GM19023 (cell line): Measurements from ENCODE around the gene FOCAD.

ENCODE experiments used
- ATAC-seq: cut with Tn5 transposase; IDR thresholded peaks from one replicate; pipeline ENCODE4 v1.9.1; 2021; ENCODE audit warnings: mild to moderate bottlenecking, moderate library complexity; ENCODE audit not compliant: unreplicated experiment

FOCAD gene

DNA sequence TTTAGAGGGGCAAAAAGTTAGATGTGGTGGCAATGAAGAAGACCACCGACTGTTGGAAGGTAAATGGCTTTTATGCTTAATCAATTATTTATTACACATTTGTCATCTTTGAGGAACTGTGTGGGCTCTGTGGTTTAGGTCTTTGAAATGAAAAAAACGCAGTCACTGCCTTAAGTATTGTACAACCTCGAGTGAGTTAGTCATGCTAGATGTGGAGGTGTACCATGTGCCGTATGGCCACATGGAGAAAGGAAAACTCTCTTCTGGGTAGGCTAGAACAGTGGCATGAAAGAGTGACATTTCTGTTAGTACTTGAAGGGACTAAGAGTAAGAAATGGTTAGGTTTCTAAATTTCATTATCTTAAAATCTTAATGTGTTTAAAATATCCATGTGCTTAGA lies 181.3 kb downstream of the FOCAD start:
- no peak for ATAC-seq

- ATAC-seq: no peak
Observed at GRCh38 chr9:20870115-20870514, 186.1 kb downstream of the FOCAD start.

DNA sequence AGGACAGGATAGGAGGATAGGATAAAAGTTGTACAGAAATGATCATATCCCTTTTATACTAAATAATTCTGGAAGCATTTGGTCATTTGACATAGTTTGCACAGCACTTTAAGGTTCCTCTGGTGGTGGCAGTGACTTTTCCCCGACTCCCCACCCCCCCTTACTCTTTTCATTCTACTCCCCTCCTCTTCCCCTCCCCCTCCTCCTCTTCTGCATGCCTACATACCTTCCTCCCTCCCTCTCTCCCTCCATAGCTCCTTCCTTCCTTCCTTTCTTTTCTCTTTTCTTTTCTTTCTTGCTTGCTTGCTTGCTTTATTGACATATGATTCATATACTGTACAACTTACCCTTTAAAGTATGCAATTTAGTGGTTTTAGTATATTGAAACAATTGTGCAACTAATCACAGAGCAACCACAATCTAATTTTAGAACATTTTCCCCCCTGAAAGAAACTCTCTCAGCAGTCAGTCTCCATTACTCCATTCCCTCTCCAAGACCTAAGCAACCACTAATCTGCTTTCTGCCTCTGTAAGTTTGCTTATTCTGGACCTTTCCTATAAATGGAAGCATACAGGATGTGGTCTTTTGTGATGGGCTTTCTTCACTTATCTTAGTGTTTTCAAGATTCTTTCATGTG lies 188.4 kb downstream of the FOCAD start:
- no peak for ATAC-seq

- no peak for ATAC-seq
Observed at GRCh38 chr9:20873240-20873865, 189.3 kb downstream of the FOCAD start.

DNA sequence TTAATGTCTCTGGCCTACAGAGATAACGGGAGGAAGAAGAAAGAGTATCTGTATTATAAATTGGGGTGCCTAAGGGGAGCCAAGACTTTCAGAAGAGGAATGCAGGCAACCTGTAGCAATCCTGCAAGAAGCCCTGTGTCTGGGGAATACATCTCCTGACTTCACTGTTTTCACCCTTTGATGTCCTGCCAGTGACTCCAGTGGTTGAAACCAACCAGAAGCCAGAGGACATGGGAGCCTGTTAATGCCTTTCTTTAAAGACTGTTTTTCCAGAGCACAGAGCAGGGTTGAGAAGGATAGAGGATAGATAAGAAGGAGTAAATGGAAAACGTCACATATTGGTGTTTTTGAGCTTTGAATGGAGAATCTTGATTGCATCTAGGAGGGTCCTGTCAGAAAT lies 196.2 kb downstream of the FOCAD start:
- no peak for ATAC-seq

DNA sequence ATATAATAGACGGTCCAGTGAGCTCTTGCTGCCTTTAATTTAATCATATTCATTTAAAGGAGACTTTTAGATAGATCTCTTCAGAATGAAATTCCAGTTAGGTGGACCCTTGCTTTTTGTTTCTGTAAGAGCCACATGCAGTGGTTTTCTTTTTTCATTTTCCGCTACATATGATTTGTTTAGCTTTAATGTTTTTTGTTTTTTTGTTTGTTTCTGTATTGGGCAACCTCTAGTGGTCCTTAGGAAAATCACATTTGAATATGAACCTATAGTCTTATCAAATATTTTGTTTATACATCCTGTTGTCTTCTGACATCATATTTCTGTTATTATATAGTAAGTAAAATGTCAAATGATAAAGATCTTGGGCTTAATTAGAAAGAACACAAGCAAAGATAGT lies 196.6 kb downstream of the FOCAD start:
- ATAC-seq: no peak

DNA sequence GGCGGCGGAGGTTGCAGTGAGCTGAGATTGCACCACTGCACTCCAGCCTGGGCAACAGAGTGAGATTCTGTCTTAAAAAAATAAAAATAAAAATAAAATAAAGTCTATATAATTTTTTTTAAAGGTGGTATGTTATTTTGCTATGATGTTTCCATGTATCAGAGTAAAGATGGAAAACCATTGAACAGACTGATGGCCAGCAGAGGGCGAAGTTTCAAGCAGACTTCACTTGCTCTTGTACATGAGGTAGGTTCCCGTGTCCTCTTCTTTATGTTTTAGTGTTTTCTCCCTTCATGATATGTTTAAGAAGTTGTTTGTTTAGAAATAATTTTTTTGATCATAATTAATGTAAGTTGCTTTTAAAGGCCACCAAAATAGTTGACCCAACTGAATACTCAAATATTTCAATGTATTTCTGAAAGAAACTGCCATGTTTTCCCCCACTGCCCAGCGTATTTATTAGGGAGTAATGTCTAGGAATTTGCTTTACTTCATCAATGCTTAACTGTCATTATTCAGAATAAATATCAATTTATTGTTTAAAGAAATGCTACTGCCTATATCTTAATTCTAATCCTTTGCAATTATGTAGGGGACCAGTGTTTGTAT lies 201.0 kb downstream of the FOCAD start:
- ATAC-seq: peak; percentile 57

DNA sequence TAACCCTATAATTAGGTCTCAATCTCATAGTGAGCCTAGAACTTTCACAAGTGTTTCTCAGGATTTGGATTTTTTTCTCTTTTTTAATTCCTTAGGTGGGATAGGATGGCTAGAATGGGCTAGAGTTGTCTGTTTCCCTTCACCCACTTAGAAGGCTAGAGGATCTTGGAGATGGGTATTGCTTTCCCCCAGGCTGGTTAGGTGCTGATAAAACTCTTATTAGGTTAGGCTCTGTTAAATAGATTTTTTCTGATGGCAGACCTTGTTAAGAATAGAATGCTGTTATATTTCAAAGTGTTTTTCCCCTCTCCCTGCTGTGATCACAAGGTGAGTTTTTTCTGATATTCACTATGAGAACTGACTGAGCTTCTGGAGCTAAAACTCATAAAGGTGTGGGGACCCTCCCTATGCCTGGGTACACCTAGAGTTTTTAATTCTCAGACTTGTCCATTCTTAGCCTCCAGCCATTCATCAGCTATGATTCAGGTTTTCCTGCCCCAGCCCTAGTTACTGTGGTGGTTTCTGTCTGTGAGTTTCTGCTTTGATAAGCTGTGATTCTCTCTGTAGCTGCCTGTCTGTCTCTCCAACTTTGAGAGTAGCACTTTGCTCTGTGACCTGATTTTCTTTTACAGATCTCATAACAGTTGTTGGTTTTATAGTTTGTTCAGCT lies 215.0 kb downstream of the FOCAD start:
- ATAC-seq: no peak

- no peak for ATAC-seq
Observed at GRCh38 chr9:20903212-20903611, 219.2 kb downstream of the FOCAD start.

DNA sequence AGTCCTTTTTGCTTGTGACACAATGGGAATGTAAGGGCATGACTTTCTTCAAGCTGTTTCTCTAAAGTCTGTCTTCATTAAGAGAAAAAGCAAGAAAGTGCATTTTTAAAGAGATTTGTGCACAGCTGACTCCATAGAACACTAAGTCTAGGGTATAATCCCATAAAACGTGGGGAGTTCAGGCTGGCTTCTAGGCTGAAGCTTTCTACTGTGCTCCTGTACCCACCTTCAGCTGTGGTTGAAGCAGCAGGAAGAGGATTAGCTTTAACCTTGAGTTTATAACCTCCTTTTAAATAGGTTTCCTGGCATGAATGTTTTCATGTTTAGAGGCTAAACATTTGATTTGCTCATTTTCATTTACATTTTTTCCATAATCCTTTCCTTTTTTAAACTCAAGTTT lies 220.9 kb downstream of the FOCAD start:
- no peak for ATAC-seq

DNA sequence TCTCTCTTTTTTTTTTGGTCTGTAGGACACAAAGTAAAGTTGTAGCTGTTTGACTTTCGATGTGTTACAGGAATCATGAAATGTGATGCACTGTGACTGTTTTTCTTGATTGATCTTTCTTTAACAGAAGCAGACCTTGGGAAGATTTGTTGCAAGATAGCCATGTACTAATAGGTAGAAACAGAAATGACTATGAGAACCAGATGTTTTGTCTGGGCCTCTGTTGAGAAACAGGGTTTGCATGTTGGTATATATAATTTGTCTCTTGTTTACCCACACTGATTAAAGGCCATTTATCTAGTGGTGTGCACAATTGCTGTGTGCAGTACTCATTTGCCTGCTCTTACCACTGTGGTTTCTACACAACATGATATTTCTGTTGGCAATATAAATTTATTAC lies 222.3 kb downstream of the FOCAD start:
- ATAC-seq: no peak

GRCh38 chr9:20908461-20908860 lies 224.4 kb downstream of the FOCAD start:
- no peak for ATAC-seq

DNA sequence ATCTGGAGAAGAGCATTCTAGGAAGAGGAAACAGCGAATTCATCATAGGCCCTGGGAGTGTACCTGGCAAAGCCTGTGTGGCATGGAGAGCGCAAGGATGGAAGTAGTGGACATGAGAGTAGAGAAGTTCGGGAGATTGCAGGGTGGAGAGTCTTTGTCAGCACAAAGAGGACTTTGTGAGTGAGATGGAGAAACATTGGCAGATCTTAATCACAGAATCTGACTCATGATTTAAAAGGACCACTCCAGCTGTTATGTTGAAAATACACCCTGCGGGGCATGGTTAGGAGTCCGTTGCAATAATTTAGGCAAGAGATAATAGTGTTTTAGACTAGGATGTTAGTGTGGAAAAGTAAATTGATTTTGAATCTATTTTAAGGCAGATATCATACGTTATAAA lies 230.5 kb downstream of the FOCAD start:
- no peak for ATAC-seq

- no peak for ATAC-seq
Observed at GRCh38 chr9:20921362-20921761, 237.3 kb downstream of the FOCAD start.

DNA sequence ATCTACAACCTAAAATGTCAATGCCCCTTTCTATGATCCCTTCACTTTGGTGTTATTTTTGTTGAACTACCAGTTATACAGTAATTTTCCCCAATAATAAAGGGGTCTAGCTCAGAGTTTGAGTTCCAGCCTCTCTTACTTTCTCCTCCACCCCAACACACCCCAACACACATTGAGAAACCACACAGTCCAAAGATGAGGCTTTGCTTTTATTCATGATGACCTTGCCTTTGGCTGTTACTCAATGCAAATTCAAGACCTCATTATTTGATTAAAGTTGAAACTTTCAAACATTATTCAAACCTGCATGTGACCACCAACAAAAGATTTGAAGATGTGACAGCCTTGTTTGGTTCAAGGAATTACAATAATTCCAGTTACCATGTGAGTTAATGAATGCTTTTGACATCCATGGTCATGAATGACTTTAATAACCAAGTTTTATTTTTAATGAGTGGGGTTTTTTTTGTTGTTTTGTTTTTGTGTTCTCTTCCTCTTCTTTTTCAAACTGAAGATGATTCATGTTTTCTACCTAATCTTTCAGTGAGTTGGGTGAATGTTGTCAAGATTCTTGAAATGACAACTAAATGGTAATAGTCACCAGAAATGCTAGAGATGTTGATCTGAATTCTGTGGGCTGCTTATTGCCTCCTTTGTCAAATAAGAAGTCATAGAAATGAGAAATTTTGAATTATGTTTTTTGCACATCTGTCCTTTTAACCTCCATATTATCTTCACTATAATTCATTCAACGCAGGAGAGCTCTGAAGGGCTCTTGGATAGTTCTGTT lies 241.4 kb downstream of the FOCAD start:
- ATAC-seq: no peak

GRCh38 chr9:20929276-20929675 lies 245.2 kb downstream of the FOCAD start:
- no peak for ATAC-seq

DNA sequence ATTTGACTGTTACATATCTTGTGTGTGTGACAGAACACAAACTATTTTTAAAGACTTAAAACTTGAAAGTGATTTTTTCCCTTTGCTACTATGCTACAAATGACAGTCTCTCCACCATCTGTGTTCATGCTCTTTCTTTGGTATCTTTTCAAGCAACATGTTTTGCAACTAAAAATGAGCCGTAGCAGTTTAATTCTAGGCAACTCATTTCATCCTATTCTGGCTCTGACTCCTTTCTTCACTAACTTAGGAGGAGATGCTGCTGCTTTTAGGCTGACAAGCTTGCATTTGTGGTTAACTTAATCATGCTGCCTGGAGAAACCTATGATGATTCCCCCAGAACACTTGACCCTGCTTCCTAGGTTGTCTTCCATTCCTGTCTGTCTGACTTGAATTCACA lies 246.8 kb downstream of the FOCAD start:
- no peak for ATAC-seq

- ATAC-seq: peak; percentile 34
Observed at GRCh38 chr9:20940447-20941173, 256.6 kb downstream of the FOCAD start.

- ATAC-seq: peak; percentile 98
Observed at GRCh38 chr9:20941174-20941690, 257.2 kb downstream of the FOCAD start.

DNA sequence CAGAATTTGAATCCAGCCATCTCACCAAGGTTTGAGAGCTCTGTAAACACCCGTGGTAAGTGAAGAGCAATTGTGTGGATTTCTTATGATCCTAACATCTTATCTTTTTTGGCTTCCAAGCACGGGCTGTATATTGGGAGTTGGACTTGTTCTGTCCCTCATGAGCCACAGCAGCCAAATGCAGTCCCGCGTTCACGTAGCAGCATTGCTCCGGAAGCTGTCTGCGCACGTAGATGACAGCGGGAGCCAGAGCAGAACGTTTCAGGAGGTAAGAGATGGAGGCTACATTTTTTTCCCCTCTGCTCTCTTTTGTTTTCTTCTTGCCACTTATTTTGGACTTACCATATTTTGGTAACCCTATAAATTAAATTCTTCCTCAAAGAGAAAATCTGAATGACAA lies 260.4 kb downstream of the FOCAD start:
- ATAC-seq: no peak
